ENCODE results near the gene PSEN1. TPM values are rescaled to one million over a fixed set of nuclear protein-coding genes. Genes with fewer than 3 reads are reported as not detected.

Gene PSEN1
- total and polyA plus RNA-seq, 10 of the 15 experiments (the other 5 are each of a cell fraction or from before 2014, with no cell fraction given) = 8.9 to 32.3 (median 21.8) TPM

GRCh38 chr14:73246387-73247150, 110.3 kb downstream of the PSEN1 start (continued):
- TF ChIP-seq, protein P1, sequence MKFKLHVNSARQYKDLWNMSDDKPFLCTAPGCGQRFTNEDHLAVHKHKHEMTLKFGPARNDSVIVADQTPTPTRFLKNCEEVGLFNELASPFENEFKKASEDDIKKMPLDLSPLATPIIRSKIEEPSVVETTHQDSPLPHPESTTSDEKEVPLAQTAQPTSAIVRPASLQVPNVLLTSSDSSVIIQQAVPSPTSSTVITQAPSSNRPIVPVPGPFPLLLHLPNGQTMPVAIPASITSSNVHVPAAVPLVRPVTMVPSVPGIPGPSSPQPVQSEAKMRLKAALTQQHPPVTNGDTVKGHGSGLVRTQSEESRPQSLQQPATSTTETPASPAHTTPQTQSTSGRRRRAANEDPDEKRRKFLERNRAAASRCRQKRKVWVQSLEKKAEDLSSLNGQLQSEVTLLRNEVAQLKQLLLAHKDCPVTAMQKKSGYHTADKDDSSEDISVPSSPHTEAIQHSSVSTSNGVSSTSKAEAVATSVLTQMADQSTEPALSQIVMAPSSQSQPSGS (IDR thresholded peaks at IDR 0.05; ENCODE audit: low read length) = no peak
- 0 out of 2 replicates have a peak, but pooled peaks have one; percentile 31 for TF ChIP-seq ZNF687 (IDR thresholded peaks at IDR 0.05)
- no peak for TF ChIP-seq PAX5 (IDR thresholded peaks at IDR 0.05; ENCODE audit: borderline replicate concordance, low read depth, low read length)
- TF ChIP-seq ZBTB40 (IDR thresholded peaks at IDR 0.05; ENCODE audit: borderline replicate concordance) = no peak; the same call in 1 of the 2 replicates
- no peak for TF ChIP-seq SUPT20H (IDR thresholded peaks at IDR 0.05; ENCODE audit: borderline replicate concordance, control insufficient read depth, low read depth, low read length)
- TF ChIP-seq, protein P2, sequence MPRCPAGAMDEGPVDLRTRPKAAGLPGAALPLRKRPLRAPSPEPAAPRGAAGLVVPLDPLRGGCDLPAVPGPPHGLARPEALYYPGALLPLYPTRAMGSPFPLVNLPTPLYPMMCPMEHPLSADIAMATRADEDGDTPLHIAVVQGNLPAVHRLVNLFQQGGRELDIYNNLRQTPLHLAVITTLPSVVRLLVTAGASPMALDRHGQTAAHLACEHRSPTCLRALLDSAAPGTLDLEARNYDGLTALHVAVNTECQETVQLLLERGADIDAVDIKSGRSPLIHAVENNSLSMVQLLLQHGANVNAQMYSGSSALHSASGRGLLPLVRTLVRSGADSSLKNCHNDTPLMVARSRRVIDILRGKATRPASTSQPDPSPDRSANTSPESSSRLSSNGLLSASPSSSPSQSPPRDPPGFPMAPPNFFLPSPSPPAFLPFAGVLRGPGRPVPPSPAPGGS (IDR thresholded peaks at IDR 0.05; ENCODE audit: borderline replicate concordance, insufficient read depth, low read depth, low read length, poor library complexity, severe bottlenecking) = no peak
- TF ChIP-seq NFXL1 (IDR thresholded peaks at IDR 0.05; ENCODE audit: borderline replicate concordance) = no peak

Data from GM12878 (cell line).